ENCODE data around the gene GRIFIN.

The GRIFIN gene

GRCh38 chr7:2476298-2476697 is at the start of gene GRIFIN:
GRIFIN (minus strand) TSS chr7:2476398; CDS start chr7:2476383, 15 bp downstream.
- no peak for DNase-seq (ENCODE audit: low spot score)

GRCh38 chr7:2524808-2525657 is 48.8 kb upstream of the GRIFIN start:
- DNase-seq (ENCODE audit: low spot score), result no peak
- peak; percentile 61 for FAIRE-seq

More at GRCh38 chr7:2476298-2476697, at the start of gene GRIFIN:
- no peak for FAIRE-seq

- peak; percentile 77 for DNase-seq (ENCODE audit: low spot score)
- peak; percentile 99 for FAIRE-seq
Observed at GRCh38 chr7:2523941-2524807, 48.0 kb upstream of the GRIFIN start.

GRCh38 chr7:2523461-2523936 is 47.3 kb upstream of the GRIFIN start:
- FAIRE-seq, result no peak

GRCh38 chr7:2522780-2523433 is 46.7 kb upstream of the GRIFIN start:
- peak; percentile 86 for DNase-seq (ENCODE audit: low spot score)
- no peak for FAIRE-seq

More at GRCh38 chr7:2523461-2523936, 47.3 kb upstream of the GRIFIN start:
- DNase-seq (ENCODE audit: low spot score), result peak; percentile 80

- FAIRE-seq, result no peak
Observed at GRCh38 chr7:2521952-2522591, 45.9 kb upstream of the GRIFIN start.

GRCh38 chr7:2521341-2521745 is 45.1 kb upstream of the GRIFIN start:
- DNase-seq (ENCODE audit: low spot score), result no peak
- FAIRE-seq, result no peak

More at GRCh38 chr7:2521952-2522591, 45.9 kb upstream of the GRIFIN start:
- DNase-seq (ENCODE audit: low spot score), result peak; percentile 65

- FAIRE-seq (peak; percentile 96), DNase-seq (ENCODE audit: low spot score) (no peak)
Observed at GRCh38 chr7:2520761-2521290, 44.6 kb upstream of the GRIFIN start.

GRCh38 chr7:2520131-2520760 is 44.0 kb upstream of the GRIFIN start:
- FAIRE-seq (no peak), DNase-seq (ENCODE audit: low spot score) (no peak)

- DNase-seq (ENCODE audit: low spot score), result peak; percentile 95
- peak; percentile 82 for FAIRE-seq
Observed at GRCh38 chr7:2519119-2519930, 43.1 kb upstream of the GRIFIN start, which contains the start of gene LFNG. LFNG (plus strand) TSS chr7:2519774; CDS start chr7:2519862, 88 bp downstream.

- FAIRE-seq, result no peak
Observed at GRCh38 chr7:2518737-2519118, 42.5 kb upstream of the GRIFIN start.

GRCh38 chr7:2517678-2518507 is 41.7 kb upstream of the GRIFIN start:
- peak; percentile 76 for DNase-seq (ENCODE audit: low spot score)
- FAIRE-seq, result peak; percentile 99

More at GRCh38 chr7:2518737-2519118, 42.5 kb upstream of the GRIFIN start:
- no peak for DNase-seq (ENCODE audit: low spot score)

- FAIRE-seq (no peak), DNase-seq (ENCODE audit: low spot score) (peak; percentile 98)
Observed at GRCh38 chr7:2517026-2517425, 40.8 kb upstream of the GRIFIN start.

GRCh38 chr7:2516194-2516555 is 40.0 kb upstream of the GRIFIN start:
- no peak for FAIRE-seq

GRCh38 chr7:2515424-2516193 is 39.4 kb upstream of the GRIFIN start:
- FAIRE-seq (no peak), DNase-seq (ENCODE audit: low spot score) (peak; percentile 76)

More at GRCh38 chr7:2516194-2516555, 40.0 kb upstream of the GRIFIN start:
- DNase-seq (ENCODE audit: low spot score), result no peak

GRCh38 chr7:2514473-2515423 is 38.5 kb upstream of the GRIFIN start:
- FAIRE-seq (peak; percentile 100), DNase-seq (ENCODE audit: low spot score) (no peak)

All from urothelium cell line (cell line).